Osteocyte (in vitro differentiated cells): ENCODE measurements around the gene CAPN10. TPM values are rescaled to one million over a fixed set of nuclear protein-coding genes. Genes with fewer than 3 reads are reported as not detected.

Experiments
- DNase-seq: peaks from one replicate; pipeline ENCODE4 v3.0.0; 2021; ENCODE audit warnings: mixed read lengths; ENCODE audit not compliant: unreplicated experiment; ENCODE audit errors: extremely low spot score
- H3K27ac Mint-ChIP-seq: one replicate; pipeline ENCODE4 v1.8.0; 2021; ENCODE audit warnings: mild to moderate bottlenecking, mixed read lengths; ENCODE audit not compliant: unreplicated experiment
- H3K27me3 Mint-ChIP-seq: one replicate; pipeline ENCODE4 v1.8.0; 2021; ENCODE audit warnings: mixed read lengths; ENCODE audit not compliant: unreplicated experiment
- H3K36me3 Mint-ChIP-seq: one replicate; pipeline ENCODE4 v1.8.0; 2021; ENCODE audit warnings: mixed read lengths; ENCODE audit not compliant: unreplicated experiment
- H3K4me1 Mint-ChIP-seq: one replicate; pipeline ENCODE4 v1.8.0; 2021; ENCODE audit warnings: mixed read lengths; ENCODE audit not compliant: unreplicated experiment
- H3K4me3 Mint-ChIP-seq: one replicate; pipeline ENCODE4 v1.8.0; 2021; ENCODE audit warnings: mild to moderate bottlenecking, moderate library complexity, mixed read lengths; ENCODE audit not compliant: unreplicated experiment
- H3K9me3 Mint-ChIP-seq: one replicate; pipeline ENCODE4 v1.8.0; 2021; ENCODE audit warnings: mixed read lengths; ENCODE audit not compliant: unreplicated experiment
- CTCF ChIP-seq: fragments of 200-600 bp; sonication (generic); IDR thresholded peaks from 2 replicates; pipeline ENCODE4 v1.5.0; 2021; ENCODE audit warnings: antibody characterized with exemption, mild to moderate bottlenecking, moderate library complexity
- total RNA-seq: library from RNA; stranded (reverse); gene quantifications from 2 replicates; pipeline ENCODE4 v1.2.1, GENCODE V29; 2021

Gene CAPN10
- total RNA-seq, 1 donor from 2014 or later: 37.7 TPM

- H3K9me3 Mint-ChIP-seq: no peaks in the 10 kb centered on the region
- H3K27ac Mint-ChIP-seq: peak overlapping the region; percentile 65
- peak overlapping the region; percentile 51 for H3K4me3 Mint-ChIP-seq
- DNase-seq: peak; percentile 83
- H3K36me3 Mint-ChIP-seq: no peaks in the 10 kb centered on the region
- H3K4me1 Mint-ChIP-seq: peaks cover 47% of the 10 kb centered on the region
- TF ChIP-seq CTCF: no peak
- no peaks in the 10 kb centered on the region for H3K27me3 Mint-ChIP-seq
Observed at GRCh38 chr2:240565333-240566202, 21.0 kb upstream of the CAPN10 start.

GRCh38 chr2:240566203-240567136 lies 20.1 kb upstream of the CAPN10 start:
- peaks cover 49% of the 10 kb centered on the region for H3K4me1 Mint-ChIP-seq
- TF ChIP-seq CTCF: peak; percentile 96
- H3K36me3 Mint-ChIP-seq: no peaks in the 10 kb centered on the region
- no peaks in the 10 kb centered on the region for H3K9me3 Mint-ChIP-seq
- peak overlapping the region; percentile 86 for H3K4me3 Mint-ChIP-seq
- peak overlapping the region; percentile 65 for H3K27ac Mint-ChIP-seq
- peak; percentile 94 for DNase-seq
- H3K27me3 Mint-ChIP-seq: no peaks in the 10 kb centered on the region

- H3K36me3 Mint-ChIP-seq: no peaks in the 10 kb centered on the region
- H3K27ac Mint-ChIP-seq: peak overlapping the region; percentile 84
- H3K4me1 Mint-ChIP-seq: peaks cover 42% of the 10 kb centered on the region
- DNase-seq: peak; percentile 76
- peak overlapping the region; percentile 86 for H3K4me3 Mint-ChIP-seq
- no peak for TF ChIP-seq CTCF
- H3K9me3 Mint-ChIP-seq: no peaks in the 10 kb centered on the region
- H3K27me3 Mint-ChIP-seq: no peaks in the 10 kb centered on the region
Observed at GRCh38 chr2:240567137-240567871, 19.2 kb upstream of the CAPN10 start.

GRCh38 chr2:240567872-240568677 lies 18.5 kb upstream of the CAPN10 start, which contains the start of gene RNPEPL1:
TSS of gene RNPEPL1 (plus strand) at chr2:240568484. CDS start at chr2:240568587, 103 bp downstream.
- Mint-ChIP-seq H3K27me3 (no peaks in the 10 kb centered on the region), H3K4me3 (peak within 1 kb of the TSS; percentile 86), H3K27ac (peak within 1 kb of the TSS; percentile 84), H3K4me1 (peaks cover 41% of the 10 kb centered on the region), H3K9me3 (no peaks in the 10 kb centered on the region), H3K36me3 (no peaks in the 10 kb centered on the region)
- TF ChIP-seq CTCF: peak; percentile 19
- peak; percentile 84 for DNase-seq
